MCF 10A (cell line): ENCODE measurements around the gene KCNH6. TPM values are rescaled to one million over a fixed set of nuclear protein-coding genes. Genes with fewer than 3 reads are reported as not detected.

Experiments used
- BruUV-seq: library from RNA; stranded (reverse); fragments of 400-500 nt; replicated peaks from 2 replicates; lab custom pipeline; 2021; lab: Mats Ljungman, UMichigan
- CTCF ChIA-PET: fragments of 300-600 bp; sonication (Branson Sonifier 250); formaldehyde crosslinking; extraction: SDS; loops from one replicate; lab custom pipeline; 2021; ENCODE audit warnings: antibody characterized with exemption, inconsistent platforms; lab: Yijun Ruan, JAX
- POLR2A ChIA-PET: fragments of 300-600, 350-650 bp; sonication (Branson Sonifier 250); formaldehyde crosslinking; extraction: SDS; loops from one replicate; lab custom pipeline; 2020; ENCODE audit warnings: antibody characterized with exemption, inconsistent platforms; lab: Yijun Ruan, JAX
- DNase-seq: peaks from one replicate; pipeline ENCODE4 v3.0.0-alpha.2; 2018; ENCODE audit not compliant: unreplicated experiment
- H3K27ac Mint-ChIP-seq: one replicate; pipeline ENCODE4 v1.8.0; 2022; ENCODE audit warnings: mild to moderate bottlenecking, low read depth, mixed read lengths; ENCODE audit not compliant: unreplicated experiment
- H3K27me3 Mint-ChIP-seq: one replicate; pipeline ENCODE4 v1.8.0; 2022; ENCODE audit warnings: mixed read lengths; ENCODE audit not compliant: insufficient read depth, unreplicated experiment
- H3K36me3 Mint-ChIP-seq: one replicate; pipeline ENCODE4 v1.8.0; 2022; ENCODE audit warnings: mild to moderate bottlenecking, moderate library complexity, mixed read lengths; ENCODE audit not compliant: insufficient read depth, unreplicated experiment
- H3K4me1 Mint-ChIP-seq: one replicate; pipeline ENCODE4 v1.8.0; 2022; ENCODE audit warnings: mixed read lengths; ENCODE audit not compliant: insufficient read depth, unreplicated experiment
- H3K4me3 Mint-ChIP-seq: one replicate; pipeline ENCODE4 v1.8.0; 2022; ENCODE audit warnings: mild to moderate bottlenecking, moderate library complexity, mixed read lengths; ENCODE audit not compliant: unreplicated experiment
- H3K9me3 Mint-ChIP-seq: one replicate; pipeline ENCODE4 v1.8.0; 2022; ENCODE audit warnings: mixed read lengths; ENCODE audit not compliant: unreplicated experiment
- intact Hi-C: fragments of 100-400 bp; cut with micrococcal nuclease; formaldehyde crosslinking; loops from 2 replicates; pipeline ENCODE4 v1.14.1; 2022
- total RNA-seq: library from RNA; stranded (reverse); gene quantifications from 2 replicates; pipeline ENCODE4 v1.2.3, GENCODE V29; 2022
- TF ChIP-seq, protein P1 (sequence below): fragments of 200-600 bp; IDR thresholded peaks from one replicate; pipeline ENCODE4 v1.8.0; 2022; ENCODE audit warnings: antibody characterized with exemption, mild to moderate bottlenecking; ENCODE audit not compliant: unreplicated experiment

KCNH6 gene
- total RNA-seq, 1 experiment from 2014 or later = not detected

DNA sequence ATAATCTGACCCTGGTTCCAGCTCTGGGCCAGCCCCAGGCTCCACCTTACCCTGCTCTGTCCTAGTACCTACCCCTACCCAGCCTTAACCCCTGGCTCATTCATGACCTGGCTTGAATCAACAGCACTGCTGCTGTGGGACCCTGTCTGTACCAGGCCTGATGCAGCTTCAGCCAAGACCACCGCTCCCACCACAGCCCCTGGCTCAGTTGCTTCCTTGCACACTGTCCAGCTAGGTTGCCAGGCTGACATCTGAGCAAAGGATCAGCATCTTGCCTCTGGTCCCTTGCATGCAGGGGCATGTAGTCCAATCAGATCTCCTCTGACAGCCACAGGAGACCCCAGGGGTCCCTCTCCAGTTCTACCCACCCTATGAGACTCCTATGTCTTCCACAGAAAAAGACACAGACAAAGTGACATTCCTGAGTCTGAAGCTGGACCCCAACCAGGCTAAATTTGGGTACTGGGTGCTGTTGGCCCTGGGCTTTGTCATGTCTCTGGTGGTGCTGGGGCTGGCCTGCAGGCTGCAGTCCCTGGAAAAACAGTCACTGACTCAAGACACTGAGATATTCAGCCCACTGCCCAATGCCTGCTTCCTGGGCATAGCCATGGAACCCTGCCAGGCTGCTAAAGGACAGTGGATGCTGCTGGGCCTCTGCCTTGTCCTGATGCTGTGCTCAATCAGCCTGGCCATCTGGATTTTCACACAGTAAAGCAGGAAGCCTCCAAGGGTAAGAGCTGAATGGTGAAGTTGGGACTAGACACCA, 3.9 kb upstream of the KCNH6 start:
- no peak for DNase-seq
- Mint-ChIP-seq H3K36me3 (no peaks in the 10 kb centered on the region), H3K27me3 (peaks cover 29% of the 10 kb centered on the region), H3K4me3 (no peak overlapping the region), H3K9me3 (no peaks in the 10 kb centered on the region), H3K4me1 (no peaks in the 10 kb centered on the region), H3K27ac (no peak overlapping the region)
- CTCF ChIA-PET = no interaction called here
- intact Hi-C loops = no loop called here
- POLR2A ChIA-PET = no interaction called here
- TF ChIP-seq, protein P1, sequence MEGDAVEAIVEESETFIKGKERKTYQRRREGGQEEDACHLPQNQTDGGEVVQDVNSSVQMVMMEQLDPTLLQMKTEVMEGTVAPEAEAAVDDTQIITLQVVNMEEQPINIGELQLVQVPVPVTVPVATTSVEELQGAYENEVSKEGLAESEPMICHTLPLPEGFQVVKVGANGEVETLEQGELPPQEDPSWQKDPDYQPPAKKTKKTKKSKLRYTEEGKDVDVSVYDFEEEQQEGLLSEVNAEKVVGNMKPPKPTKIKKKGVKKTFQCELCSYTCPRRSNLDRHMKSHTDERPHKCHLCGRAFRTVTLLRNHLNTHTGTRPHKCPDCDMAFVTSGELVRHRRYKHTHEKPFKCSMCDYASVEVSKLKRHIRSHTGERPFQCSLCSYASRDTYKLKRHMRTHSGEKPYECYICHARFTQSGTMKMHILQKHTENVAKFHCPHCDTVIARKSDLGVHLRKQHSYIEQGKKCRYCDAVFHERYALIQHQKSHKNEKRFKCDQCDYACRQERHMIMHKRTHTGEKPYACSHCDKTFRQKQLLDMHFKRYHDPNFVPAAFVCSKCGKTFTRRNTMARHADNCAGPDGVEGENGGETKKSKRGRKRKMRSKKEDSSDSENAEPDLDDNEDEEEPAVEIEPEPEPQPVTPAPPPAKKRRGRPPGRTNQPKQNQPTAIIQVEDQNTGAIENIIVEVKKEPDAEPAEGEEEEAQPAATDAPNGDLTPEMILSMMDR = no peak
- BruUV-seq = no TSS peak

DNA sequence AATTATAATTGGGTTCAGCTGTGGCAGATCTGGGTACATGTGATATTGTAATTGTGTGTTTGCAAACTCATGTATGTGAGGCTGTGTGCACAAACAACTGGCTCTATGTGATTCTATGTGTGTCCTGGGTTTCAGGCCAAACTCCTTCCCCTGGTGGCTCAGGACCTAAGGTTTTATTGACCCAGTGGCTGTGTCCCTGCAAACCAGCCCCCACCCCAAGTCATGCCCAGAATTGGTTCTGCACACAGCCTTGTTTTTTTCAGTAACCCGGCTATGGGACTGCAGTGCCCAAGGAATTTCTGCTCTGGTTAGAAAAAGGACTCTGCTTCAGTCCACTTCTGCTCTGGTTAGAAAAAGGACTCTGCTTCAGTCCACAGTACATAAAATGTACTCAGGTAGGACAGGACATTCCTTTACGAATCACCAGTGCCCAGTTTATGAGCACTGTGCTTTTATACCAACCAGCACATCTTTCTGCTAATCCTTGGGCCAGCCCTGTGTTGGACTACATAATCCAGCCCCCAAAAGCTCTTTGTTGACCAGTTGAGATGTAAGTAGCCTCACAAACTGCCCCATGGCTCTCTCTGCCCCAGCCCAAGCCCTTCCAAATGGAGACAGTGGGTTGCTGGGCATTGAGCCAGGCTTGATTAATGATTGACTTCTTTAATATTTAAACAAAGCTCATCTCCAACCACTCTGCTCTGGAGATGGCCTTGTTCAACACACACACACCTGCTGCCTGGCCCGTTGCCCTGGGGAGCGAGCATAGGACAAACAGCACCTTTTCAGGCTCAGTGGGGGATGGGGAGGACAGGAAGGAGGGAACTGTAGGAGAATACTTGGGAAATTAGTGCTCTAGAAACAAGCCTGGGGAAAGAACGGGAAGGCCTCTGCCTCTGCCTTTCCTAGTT, 2.9 kb upstream of the KCNH6 start:
- intact Hi-C loops = no loop called here
- no peaks in the 10 kb centered on the region for H3K9me3 Mint-ChIP-seq
- CTCF ChIA-PET = no interaction called here

DNA sequence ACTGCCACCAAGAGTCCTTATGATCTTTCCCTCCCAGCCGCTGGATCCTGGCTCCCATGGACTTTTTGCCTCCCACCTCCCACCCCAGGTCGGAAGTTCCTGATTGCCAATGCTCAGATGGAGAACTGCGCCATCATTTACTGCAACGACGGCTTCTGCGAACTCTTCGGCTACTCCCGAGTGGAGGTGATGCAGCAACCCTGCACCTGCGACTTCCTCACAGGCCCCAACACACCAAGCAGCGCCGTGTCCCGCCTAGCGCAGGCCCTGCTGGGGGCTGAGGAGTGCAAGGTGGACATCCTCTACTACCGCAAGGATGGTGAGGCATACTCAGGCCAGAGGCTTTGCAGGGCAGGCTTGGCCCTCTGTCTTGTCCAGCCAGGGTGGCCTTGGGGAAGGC, 893 bp downstream of the KCNH6 start:
- ChIA-PET POLR2A (no interaction called here), CTCF (interaction anchor here (1.0 kb wide), 1 partner anchor 78 kb away, joined by 5 read pairs; the partner anchor contains the start of gene CYB561)
- no peak for DNase-seq
- Mint-ChIP-seq H3K36me3 (no peaks in the 10 kb centered on the region), H3K27ac (no peak overlapping the region), H3K4me3 (peak overlapping the region; percentile 4), H3K9me3 (no peaks in the 10 kb centered on the region), H3K4me1 (no peaks in the 10 kb centered on the region), H3K27me3 (peaks cover 37% of the 10 kb centered on the region)
- BruUV-seq = no TSS peak
- intact Hi-C loops = no loop called here
- TF ChIP-seq, protein P1 = no peak

More for the DNA sequence above, 2.9 kb upstream of the KCNH6 start:
- no TSS peak for BruUV-seq
- Mint-ChIP-seq H3K27ac (no peak overlapping the region), H3K36me3 (no peaks in the 10 kb centered on the region), H3K4me3 (no peak overlapping the region), H3K27me3 (peaks cover 29% of the 10 kb centered on the region), H3K4me1 (no peaks in the 10 kb centered on the region)
- TF ChIP-seq, protein P1 = no peak
- no peak for DNase-seq
- POLR2A ChIA-PET = no interaction called here
